ENCODE measurements around the gene BCAS3.

BCAS3 gene

GRCh38 chr17:61275395-61275794, 597.7 kb downstream of the BCAS3 start:
- Histone ChIP-seq H3K4me3 (ENCODE audit: control insufficient read depth in 1 of 7, extremely low read depth in 1 of 7, insufficient read depth in 4 of 7, low read depth in 2 of 7, low read length in 6 of 7) (no peak overlapping the region), H3K27ac (ENCODE audit: insufficient read depth in 1 of 2, low read depth in 1 of 2, low read length in 2 of 2, poor library complexity in 1 of 2, severe bottlenecking in 2 of 2) (no peak overlapping the region), H3K36me3 (ENCODE audit: control insufficient read depth in 4 of 4, insufficient read depth in 4 of 4, low read length in 3 of 4) (no peaks in the 10 kb centered on the region), H3K27me3 (replicated peaks in 2 of 5; ENCODE audit: control insufficient read depth in 4 of 5, insufficient read depth in 5 of 5, low read length in 4 of 5) (no peaks in the 10 kb centered on the region), H3K9me3 (ENCODE audit: control extremely low read depth in 1 of 5, control insufficient read depth in 4 of 5, insufficient read depth in 2 of 5, low read depth in 1 of 5, low read length in 4 of 5) (peaks cover 0 to 2% (median 1%) of the 10 kb centered on the region in 5 experiments), H3K4me1 (ENCODE audit: control extremely low read depth in 1 of 4, control insufficient read depth in 4 of 4, insufficient read depth in 4 of 4, low read length in 3 of 4) (no peaks in the 10 kb centered on the region)
- DNase-seq = no peak
- 98% methylated on average over 5 of the region's 5 CpGs for WGBS (ENCODE audit: insufficient coverage)
- ChIA-PET CTCF (no interaction called here), POLR2A (no interaction called here)

GRCh38 chr17:61276806-61277205, 599.2 kb downstream of the BCAS3 start:
- no peak for DNase-seq
- Histone ChIP-seq H3K27ac (ENCODE audit: insufficient read depth in 1 of 2, low read depth in 1 of 2, low read length in 2 of 2, poor library complexity in 1 of 2, severe bottlenecking in 2 of 2) (no peak overlapping the region), H3K4me1 (ENCODE audit: control extremely low read depth in 1 of 4, control insufficient read depth in 4 of 4, insufficient read depth in 4 of 4, low read length in 3 of 4) (no peaks in the 10 kb centered on the region), H3K9me3 (ENCODE audit: control extremely low read depth in 1 of 5, control insufficient read depth in 4 of 5, insufficient read depth in 2 of 5, low read depth in 1 of 5, low read length in 4 of 5) (peaks cover 0 to 2% (median 1%) of the 10 kb centered on the region in 5 experiments), H3K4me3 (ENCODE audit: control insufficient read depth in 1 of 7, extremely low read depth in 1 of 7, insufficient read depth in 4 of 7, low read depth in 2 of 7, low read length in 6 of 7) (no peak overlapping the region), H3K36me3 (ENCODE audit: control insufficient read depth in 4 of 4, insufficient read depth in 4 of 4, low read length in 3 of 4) (no peaks in the 10 kb centered on the region), H3K27me3 (replicated peaks in 2 of 5; ENCODE audit: control insufficient read depth in 4 of 5, insufficient read depth in 5 of 5, low read length in 4 of 5) (no peaks in the 10 kb centered on the region)
- WGBS (ENCODE audit: insufficient coverage) = 100% methylated on average over 1 of the region's 2 CpGs
- CTCF ChIA-PET = interaction anchor here (0.7 kb wide), 1 partner anchor 41 kb away, joined by 3 read pairs; no protein-coding TSS in a partner anchor
- POLR2A ChIA-PET = no interaction called here

- Histone ChIP-seq H3K27me3 (replicated peaks in 2 of 5; ENCODE audit: control insufficient read depth in 4 of 5, insufficient read depth in 5 of 5, low read length in 4 of 5) (no peaks in the 10 kb centered on the region), H3K4me3 (ENCODE audit: control insufficient read depth in 1 of 7, extremely low read depth in 1 of 7, insufficient read depth in 4 of 7, low read depth in 2 of 7, low read length in 6 of 7) (no peak overlapping the region), H3K27ac (ENCODE audit: insufficient read depth in 1 of 2, low read depth in 1 of 2, low read length in 2 of 2, poor library complexity in 1 of 2, severe bottlenecking in 2 of 2) (no peak overlapping the region), H3K4me1 (ENCODE audit: control extremely low read depth in 1 of 4, control insufficient read depth in 4 of 4, insufficient read depth in 4 of 4, low read length in 3 of 4) (no peaks in the 10 kb centered on the region), H3K36me3 (ENCODE audit: control insufficient read depth in 4 of 4, insufficient read depth in 4 of 4, low read length in 3 of 4) (no peaks in the 10 kb centered on the region), H3K9me3 (ENCODE audit: control extremely low read depth in 1 of 5, control insufficient read depth in 4 of 5, insufficient read depth in 2 of 5, low read depth in 1 of 5, low read length in 4 of 5) (peaks cover 0 to 2% (median 1%) of the 10 kb centered on the region in 5 experiments)
- ChIA-PET POLR2A (no interaction called here), CTCF (no interaction called here)
- no CpG with 5 or more reads among the region's 1 CpG for WGBS (ENCODE audit: insufficient coverage)
- DNase-seq = no peak
These were observed 602.0 kb downstream of the BCAS3 start for GRCh38 chr17:61279476-61280145.

- POLR2A ChIA-PET = no interaction called here
- Histone ChIP-seq H3K27ac (ENCODE audit: insufficient read depth in 1 of 2, low read depth in 1 of 2, low read length in 2 of 2, poor library complexity in 1 of 2, severe bottlenecking in 2 of 2) (no peak overlapping the region), H3K4me3 (ENCODE audit: control insufficient read depth in 1 of 7, extremely low read depth in 1 of 7, insufficient read depth in 4 of 7, low read depth in 2 of 7, low read length in 6 of 7) (no peak overlapping the region), H3K36me3 (ENCODE audit: control insufficient read depth in 4 of 4, insufficient read depth in 4 of 4, low read length in 3 of 4) (no peaks in the 10 kb centered on the region), H3K9me3 (ENCODE audit: control extremely low read depth in 1 of 5, control insufficient read depth in 4 of 5, insufficient read depth in 2 of 5, low read depth in 1 of 5, low read length in 4 of 5) (peaks cover 0 to 2% (median 1%) of the 10 kb centered on the region in 5 experiments), H3K27me3 (replicated peaks in 2 of 5; ENCODE audit: control insufficient read depth in 4 of 5, insufficient read depth in 5 of 5, low read length in 4 of 5) (no peaks in the 10 kb centered on the region), H3K4me1 (ENCODE audit: control extremely low read depth in 1 of 4, control insufficient read depth in 4 of 4, insufficient read depth in 4 of 4, low read length in 3 of 4) (no peaks in the 10 kb centered on the region)
- no peak for DNase-seq
- CTCF ChIA-PET = no interaction called here
These were observed 602.7 kb downstream of the BCAS3 start for GRCh38 chr17:61280338-61280737.

GRCh38 chr17:61280851-61281250, 603.2 kb downstream of the BCAS3 start:
- no peak overlapping the region for H3K27ac ChIP-seq (ENCODE audit: insufficient read depth in 1 of 2, low read depth in 1 of 2, low read length in 2 of 2, poor library complexity in 1 of 2, severe bottlenecking in 2 of 2)
- POLR2A ChIA-PET = no interaction called here
- no peak overlapping the region for H3K4me3 ChIP-seq (ENCODE audit: control insufficient read depth in 1 of 7, extremely low read depth in 1 of 7, insufficient read depth in 4 of 7, low read depth in 2 of 7, low read length in 6 of 7)
- no peaks in the 10 kb centered on the region for H3K27me3 ChIP-seq (replicated peaks in 2 of 5; ENCODE audit: control insufficient read depth in 4 of 5, insufficient read depth in 5 of 5, low read length in 4 of 5)
- H3K9me3 ChIP-seq (ENCODE audit: control extremely low read depth in 1 of 5, control insufficient read depth in 4 of 5, insufficient read depth in 2 of 5, low read depth in 1 of 5, low read length in 4 of 5) = peaks cover 0 to 2% (median 1%) of the 10 kb centered on the region in 5 experiments
- no peak for DNase-seq
- no peaks in the 10 kb centered on the region for H3K36me3 ChIP-seq (ENCODE audit: control insufficient read depth in 4 of 4, insufficient read depth in 4 of 4, low read length in 3 of 4)
- H3K4me1 ChIP-seq (ENCODE audit: control extremely low read depth in 1 of 4, control insufficient read depth in 4 of 4, insufficient read depth in 4 of 4, low read length in 3 of 4) = no peaks in the 10 kb centered on the region
- 100% methylated on average over 1 of the region's 3 CpGs for WGBS (ENCODE audit: insufficient coverage)
- CTCF ChIA-PET = no interaction called here

- no peak for DNase-seq
- 43% methylated on average over 1 of the region's 3 CpGs for WGBS (ENCODE audit: insufficient coverage)
- ChIA-PET POLR2A (no interaction called here), CTCF (interaction anchor here (1.4 kb wide), 1 partner anchor 10 kb away, joined by 3 read pairs; no protein-coding TSS in a partner anchor)
- no peaks in the 10 kb centered on the region for H3K27me3 ChIP-seq (replicated peaks in 2 of 5; ENCODE audit: control insufficient read depth in 4 of 5, insufficient read depth in 5 of 5, low read length in 4 of 5)
- no peak overlapping the region for H3K4me3 ChIP-seq (ENCODE audit: control insufficient read depth in 1 of 7, extremely low read depth in 1 of 7, insufficient read depth in 4 of 7, low read depth in 2 of 7, low read length in 6 of 7)
- no peak overlapping the region for H3K27ac ChIP-seq (ENCODE audit: insufficient read depth in 1 of 2, low read depth in 1 of 2, low read length in 2 of 2, poor library complexity in 1 of 2, severe bottlenecking in 2 of 2)
- peaks cover 0 to 1% (median 0%) of the 10 kb centered on the region in 5 experiments for H3K9me3 ChIP-seq (ENCODE audit: control extremely low read depth in 1 of 5, control insufficient read depth in 4 of 5, insufficient read depth in 2 of 5, low read depth in 1 of 5, low read length in 4 of 5)
- no peaks in the 10 kb centered on the region for H3K36me3 ChIP-seq (ENCODE audit: control insufficient read depth in 4 of 4, insufficient read depth in 4 of 4, low read length in 3 of 4)
- H3K4me1 ChIP-seq (ENCODE audit: control extremely low read depth in 1 of 4, control insufficient read depth in 4 of 4, insufficient read depth in 4 of 4, low read length in 3 of 4) = no peaks in the 10 kb centered on the region
These were observed 604.7 kb downstream of the BCAS3 start for GRCh38 chr17:61282377-61282776.

GRCh38 chr17:61283043-61283442, 605.4 kb downstream of the BCAS3 start:
- WGBS (ENCODE audit: insufficient coverage) = 100% methylated on average over 3 of the region's 6 CpGs
- Histone ChIP-seq H3K27me3 (replicated peaks in 2 of 5; ENCODE audit: control insufficient read depth in 4 of 5, insufficient read depth in 5 of 5, low read length in 4 of 5) (no peaks in the 10 kb centered on the region), H3K9me3 (ENCODE audit: control extremely low read depth in 1 of 5, control insufficient read depth in 4 of 5, insufficient read depth in 2 of 5, low read depth in 1 of 5, low read length in 4 of 5) (no peaks in the 10 kb centered on the region), H3K36me3 (ENCODE audit: control insufficient read depth in 4 of 4, insufficient read depth in 4 of 4, low read length in 3 of 4) (no peaks in the 10 kb centered on the region), H3K27ac (ENCODE audit: insufficient read depth in 1 of 2, low read depth in 1 of 2, low read length in 2 of 2, poor library complexity in 1 of 2, severe bottlenecking in 2 of 2) (no peak overlapping the region), H3K4me3 (ENCODE audit: control insufficient read depth in 1 of 7, extremely low read depth in 1 of 7, insufficient read depth in 4 of 7, low read depth in 2 of 7, low read length in 6 of 7) (no peak overlapping the region), H3K4me1 (ENCODE audit: control extremely low read depth in 1 of 4, control insufficient read depth in 4 of 4, insufficient read depth in 4 of 4, low read length in 3 of 4) (no peaks in the 10 kb centered on the region)
- no peak for DNase-seq
- ChIA-PET POLR2A (no interaction called here), CTCF (interaction anchor here (0.6 to 1.4 kb wide), 2 partner anchors 11 to 61 kb away, joined by 3 to 4 read pairs; no protein-coding TSS in a partner anchor)

Measured in common myeloid progenitor, CD34-positive (primary cell).